Vagina (tissue), 2 donors: ENCODE data around the gene SIVA1. TPM values are rescaled to one million over a fixed set of nuclear protein-coding genes. Genes with fewer than 3 reads are reported as not detected.
A peak's percentile ranks its signal among the peaks of the same experiment; 100 is the strongest.

Experiments used
- DNase-seq, 2 donors: peaks; one replicate each; pipeline ENCODE4 v3.0.0-alpha.2; 2017; ENCODE audit errors: extremely low spot score in 2 of 2
- H3K27ac ChIP-seq: fragments of 200-600 bp; sonication (generic); one replicate; pipeline ENCODE4 v1.5.1; 2019
- H3K27me3 ChIP-seq: fragments of 200-600 bp; sonication (generic); one replicate; pipeline ENCODE4 v1.5.1; 2019
- H3K36me3 ChIP-seq, 2 donors: fragments of 200-600 bp; sonication (generic); one replicate each; pipeline ENCODE4 v1.5.1; 2017 to 2019
- H3K4me1 ChIP-seq: fragments of 200-600 bp; sonication (generic); one replicate; pipeline ENCODE4 v1.5.1; 2019
- H3K4me3 ChIP-seq, 2 donors: fragments of 200-600 bp; sonication (generic); 1 replicate in 1 of 2; 2 replicates in 1 of 2; pipeline ENCODE4 v1.5.1; 2016 to 2019
- H3K9me3 ChIP-seq: fragments of 200-600 bp; sonication (generic); one replicate; pipeline ENCODE4 v1.5.1; 2019
- CTCF ChIP-seq, 3 experiments: fragments of 450-650 bp in 2 of 3; fragments of 200-600 bp in 1 of 3; sonication (generic) in 1 of 3; IDR thresholded peaks; one replicate each; pipeline ENCODE4 v1.5.1; 2017 to 2019; ENCODE audit warnings: antibody characterized with exemption in 3 of 3, mild to moderate bottlenecking in 2 of 3, moderate library complexity in 2 of 3
- POLR2A ChIP-seq, 2 donors: fragments of 450-650 bp; IDR thresholded peaks; one replicate each; pipeline ENCODE4 v1.6.1; 2017; ENCODE audit warnings: antibody characterized with exemption in 2 of 2, mild to moderate bottlenecking in 2 of 2, moderate library complexity in 2 of 2
- POLR2AphosphoS5 ChIP-seq, 2 donors: sonication (generic); formaldehyde crosslinking; IDR thresholded peaks; one replicate each; pipeline ENCODE4 v1.9.0; 2017; ENCODE audit warnings: antibody characterized with exemption in 2 of 2, mild to moderate bottlenecking in 2 of 2, low read depth in 1 of 2; ENCODE audit not compliant: insufficient read depth in 1 of 2
- intact Hi-C: fragments of 100-400 bp; cut with DNase I; formaldehyde crosslinking; loops from one replicate; pipeline ENCODE4 v1.15.1; 2023
- total RNA-seq: library from RNA; depleted of rRNA; stranded (reverse); fragments of >200 nt; gene quantifications from one replicate; pipeline ENCODE4 v1.2.3, GENCODE V29; 2016

The SIVA1 gene
- total RNA-seq, result 284 TPM

GRCh38 chr14:104752735-104753527 is at the start of gene SIVA1:
Gene SIVA1, plus strand, starts transcription at chr14:104753147. Its CDS starts 55 bp downstream, at chr14:104753202.
- TF ChIP-seq POLR2AphosphoS5 (IDR thresholded peaks at IDR 0.05; ENCODE audit: insufficient read depth in 1 of 2, low read depth in 1 of 2) (peak; percentile 82 to 96), POLR2A (IDR thresholded peaks at IDR 0.05) (peak in 1 of 2 donors; percentile 81), CTCF (IDR thresholded peaks at IDR 0.05) (no peak)
- Histone ChIP-seq H3K27ac (peak within 1 kb of the TSS; percentile 76), H3K9me3 (no peaks in the 10 kb centered on the region), H3K27me3 (no peaks in the 10 kb centered on the region), H3K36me3 (peaks cover 0 to 19% of the 10 kb centered on the region in 2 donors), H3K4me3 (peak within 1 kb of the TSS; percentile 96 to 99), H3K4me1 (peaks cover 53% of the 10 kb centered on the region)
- intact Hi-C loops, result no loop called here
- DNase-seq, result peak; percentile 99

GRCh38 chr14:104703269-104703668 is 49.7 kb upstream of the SIVA1 start:
- intact Hi-C loops, result no loop called here
- Histone ChIP-seq H3K4me3 (no peak overlapping the region), H3K27me3 (no peaks in the 10 kb centered on the region), H3K27ac (no peak overlapping the region), H3K36me3 (peaks cover 0 to 21% of the 10 kb centered on the region in 2 donors), H3K4me1 (peaks cover 21% of the 10 kb centered on the region), H3K9me3 (no peaks in the 10 kb centered on the region)
- no peak for TF ChIP-seq CTCF (IDR thresholded peaks at IDR 0.05)
- no peak for TF ChIP-seq POLR2AphosphoS5 (IDR thresholded peaks at IDR 0.05; ENCODE audit: insufficient read depth in 1 of 2, low read depth in 1 of 2)
- DNase-seq, result no peak

GRCh38 chr14:104704252-104704651 is 48.7 kb upstream of the SIVA1 start:
- intact Hi-C loops, result no loop called here
- H3K36me3 ChIP-seq, result peaks cover 0 to 22% of the 10 kb centered on the region in 2 donors
- DNase-seq, result no peak
- no peak overlapping the region for H3K4me3 ChIP-seq
- peaks cover 14% of the 10 kb centered on the region for H3K4me1 ChIP-seq
- H3K27ac ChIP-seq, result no peak overlapping the region
- H3K9me3 ChIP-seq, result no peaks in the 10 kb centered on the region
- TF ChIP-seq POLR2AphosphoS5 (IDR thresholded peaks at IDR 0.05; ENCODE audit: insufficient read depth in 1 of 2, low read depth in 1 of 2) (no peak), POLR2A (IDR thresholded peaks at IDR 0.05) (no peak), CTCF (IDR thresholded peaks at IDR 0.05) (no peak)
- H3K27me3 ChIP-seq, result no peaks in the 10 kb centered on the region

- no peak overlapping the region for H3K4me3 ChIP-seq
- no peaks in the 10 kb centered on the region for H3K9me3 ChIP-seq
- no peak for TF ChIP-seq CTCF (IDR thresholded peaks at IDR 0.05)
- TF ChIP-seq POLR2A (IDR thresholded peaks at IDR 0.05), result no peak
- no peak for TF ChIP-seq POLR2AphosphoS5 (IDR thresholded peaks at IDR 0.05; ENCODE audit: insufficient read depth in 1 of 2, low read depth in 1 of 2)
- intact Hi-C loops, result loop anchor here (2.0 kb wide), 1 partner anchor 55 kb away; no protein-coding TSS in a partner anchor
- no peaks in the 10 kb centered on the region for H3K27me3 ChIP-seq
- DNase-seq, result no peak
- no peak overlapping the region for H3K27ac ChIP-seq
- H3K4me1 ChIP-seq, result peaks cover 6% of the 10 kb centered on the region
- peaks cover 0 to 34% of the 10 kb centered on the region in 2 donors for H3K36me3 ChIP-seq
These were observed 47.5 kb upstream of the SIVA1 start for GRCh38 chr14:104705340-104706047.
